Astrocyte (in vitro differentiated cells and primary cell): ENCODE measurements around the gene MBD3L3. TPM values are rescaled to one million over a fixed set of nuclear protein-coding genes. Genes with fewer than 3 reads are reported as not detected.
A peak's percentile ranks its signal among the peaks of the same experiment; 100 is the strongest.
"Not testable (repeated sequence)": the region's sequence is repeated elsewhere in the genome, so short reads cannot be mapped to it uniquely, and the experiment has no call there.

ENCODE experiments used
- DNase-seq: peaks from one replicate; pipeline ENCODE4 v3.0.0-alpha.2; 2010; ENCODE audit warnings: low read depth
- FAIRE-seq: peaks from 2 replicates; lab custom pipeline; 2011; peaks lifted over from hg19 to GRCh38; lab: Jason Lieb, UNC
- H2AFZ ChIP-seq: 2 replicates; pipeline ENCODE4 v1.6.0; 2012; ENCODE audit warnings: low read depth, low read length, inconsistent platforms
- H3K27ac ChIP-seq: 2 replicates; pipeline ENCODE4 v1.5.1; 2011; ENCODE audit warnings: low read depth, low read length, inconsistent platforms
- H3K27me3 ChIP-seq: 2 replicates; pipeline ENCODE4 v1.6.0; 2011; ENCODE audit warnings: low read length, inconsistent platforms; ENCODE audit not compliant: insufficient read depth
- H3K36me3 ChIP-seq: 2 replicates; pipeline ENCODE4 v1.5.1; 2011; ENCODE audit warnings: low read length, inconsistent platforms; ENCODE audit not compliant: insufficient read depth
- H3K4me1 ChIP-seq: 2 replicates; pipeline ENCODE4 v1.5.1; 2011; ENCODE audit warnings: low read length, inconsistent platforms; ENCODE audit not compliant: insufficient read depth
- H3K4me2 ChIP-seq: 2 replicates; pipeline ENCODE4 v1.6.0; 2012; ENCODE audit warnings: low read length, inconsistent platforms
- H3K4me3 ChIP-seq: 2 replicates; pipeline ENCODE4 v1.5.1; 2011; ENCODE audit warnings: low read depth, mild to moderate bottlenecking, low read length, inconsistent platforms; ENCODE audit not compliant: insufficient read depth
- H3K79me2 ChIP-seq: 2 replicates; pipeline ENCODE4 v1.6.0; 2012; ENCODE audit warnings: mild to moderate bottlenecking, low read length, inconsistent platforms; ENCODE audit not compliant: insufficient read depth
- H3K9ac ChIP-seq: 2 replicates; pipeline ENCODE4 v1.6.0; 2012; ENCODE audit warnings: mild to moderate bottlenecking, low read length, inconsistent platforms
- H3K9me3 ChIP-seq: 2 replicates; pipeline ENCODE4 v1.5.1; 2012; ENCODE audit warnings: low read depth, mild to moderate bottlenecking, low read length, inconsistent platforms; ENCODE audit not compliant: insufficient read depth
- H4K20me1 ChIP-seq: 2 replicates; pipeline ENCODE4 v1.6.0; 2012; ENCODE audit warnings: low read length, inconsistent platforms; ENCODE audit not compliant: insufficient read depth
- H3K27ac Mint-ChIP-seq: one replicate; pipeline ENCODE4 v1.8.0; 2021; ENCODE audit warnings: mild to moderate bottlenecking, mixed read lengths; ENCODE audit not compliant: unreplicated experiment
- H3K27me3 Mint-ChIP-seq: one replicate; pipeline ENCODE4 v1.8.0; 2021; ENCODE audit warnings: low read depth, mixed read lengths; ENCODE audit not compliant: unreplicated experiment
- H3K36me3 Mint-ChIP-seq: one replicate; pipeline ENCODE4 v1.8.0; 2021; ENCODE audit warnings: low read depth, mixed read lengths; ENCODE audit not compliant: unreplicated experiment
- H3K4me1 Mint-ChIP-seq: one replicate; pipeline ENCODE4 v1.8.0; 2021; ENCODE audit warnings: low read depth, mixed read lengths; ENCODE audit not compliant: unreplicated experiment
- H3K4me3 Mint-ChIP-seq: one replicate; pipeline ENCODE4 v1.8.0; 2021; ENCODE audit warnings: mild to moderate bottlenecking, moderate library complexity, mixed read lengths; ENCODE audit not compliant: unreplicated experiment
- H3K9me3 Mint-ChIP-seq: one replicate; pipeline ENCODE4 v1.8.0; 2021; ENCODE audit warnings: mild to moderate bottlenecking, mixed read lengths; ENCODE audit not compliant: unreplicated experiment
- EZH2 ChIP-seq: IDR thresholded peaks from 2 replicates; pipeline ENCODE4 v1.6.1; 2012; ENCODE audit warnings: mild to moderate bottlenecking, low read length, inconsistent platforms; ENCODE audit not compliant: insufficient read depth
- total RNA-seq: library from RNA; stranded (reverse); gene quantifications from 2 replicates; pipeline ENCODE4 v1.2.1, GENCODE V29; 2021
- TF ChIP-seq, protein P1 (sequence below): IDR thresholded peaks from 2 replicates; pipeline ENCODE4 v1.5.1; 2011; ENCODE audit warnings: low read depth, mild to moderate bottlenecking, inconsistent platforms, low read length, moderate library complexity; ENCODE audit not compliant: insufficient read depth

MBD3L3 gene
- total RNA-seq, 1 donor from 2014 or later: not detected

DNA sequence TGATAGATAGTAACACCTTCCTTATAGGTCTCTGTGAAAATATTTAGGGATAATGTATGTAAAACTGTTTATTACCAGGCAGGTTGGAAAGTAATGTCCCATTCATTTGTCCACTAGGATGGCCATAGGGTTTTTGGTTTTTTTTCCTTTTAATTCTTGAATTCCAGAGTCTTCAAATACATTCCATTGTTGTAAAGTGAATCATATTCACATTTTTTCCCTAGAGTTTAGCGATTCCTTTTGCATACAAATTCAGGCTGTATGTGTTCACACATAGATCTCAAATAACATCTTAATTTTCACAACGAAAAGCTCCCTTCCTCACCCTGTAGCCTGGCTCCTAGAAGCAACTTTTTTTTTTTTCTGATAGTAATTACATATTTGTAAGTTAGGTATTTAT is 9.2 kb upstream of the MBD3L3 start:
- Histone ChIP-seq H3K9ac (no peak overlapping the region), H3K4me1 (peaks cover 5% of the 10 kb centered on the region), H4K20me1 (peaks cover 4% of the 10 kb centered on the region), H3K9me3 (no peaks in the 10 kb centered on the region), H3K79me2 (peaks cover 19% of the 10 kb centered on the region), H3K27me3 (no peaks in the 10 kb centered on the region), H3K4me3 (no peak overlapping the region), H3K27ac (no peak overlapping the region), H2AFZ (no peak overlapping the region), H3K4me2 (no peak overlapping the region), H3K36me3 (peaks cover 8% of the 10 kb centered on the region)
- H3K27me3 Mint-ChIP-seq: no peaks in the 10 kb centered on the region
- peaks cover 6% of the 10 kb centered on the region for H3K36me3 Mint-ChIP-seq
- FAIRE-seq (no peak), DNase-seq (peak; percentile 35)
- no peak overlapping the region for H3K4me3 Mint-ChIP-seq
- peaks cover 5% of the 10 kb centered on the region for H3K4me1 Mint-ChIP-seq
- H3K27ac Mint-ChIP-seq: no peak overlapping the region
- H3K9me3 Mint-ChIP-seq: peaks cover 5% of the 10 kb centered on the region
- TF ChIP-seq EZH2: no peak
- TF ChIP-seq, protein P1, sequence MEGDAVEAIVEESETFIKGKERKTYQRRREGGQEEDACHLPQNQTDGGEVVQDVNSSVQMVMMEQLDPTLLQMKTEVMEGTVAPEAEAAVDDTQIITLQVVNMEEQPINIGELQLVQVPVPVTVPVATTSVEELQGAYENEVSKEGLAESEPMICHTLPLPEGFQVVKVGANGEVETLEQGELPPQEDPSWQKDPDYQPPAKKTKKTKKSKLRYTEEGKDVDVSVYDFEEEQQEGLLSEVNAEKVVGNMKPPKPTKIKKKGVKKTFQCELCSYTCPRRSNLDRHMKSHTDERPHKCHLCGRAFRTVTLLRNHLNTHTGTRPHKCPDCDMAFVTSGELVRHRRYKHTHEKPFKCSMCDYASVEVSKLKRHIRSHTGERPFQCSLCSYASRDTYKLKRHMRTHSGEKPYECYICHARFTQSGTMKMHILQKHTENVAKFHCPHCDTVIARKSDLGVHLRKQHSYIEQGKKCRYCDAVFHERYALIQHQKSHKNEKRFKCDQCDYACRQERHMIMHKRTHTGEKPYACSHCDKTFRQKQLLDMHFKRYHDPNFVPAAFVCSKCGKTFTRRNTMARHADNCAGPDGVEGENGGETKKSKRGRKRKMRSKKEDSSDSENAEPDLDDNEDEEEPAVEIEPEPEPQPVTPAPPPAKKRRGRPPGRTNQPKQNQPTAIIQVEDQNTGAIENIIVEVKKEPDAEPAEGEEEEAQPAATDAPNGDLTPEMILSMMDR: no peak

DNA sequence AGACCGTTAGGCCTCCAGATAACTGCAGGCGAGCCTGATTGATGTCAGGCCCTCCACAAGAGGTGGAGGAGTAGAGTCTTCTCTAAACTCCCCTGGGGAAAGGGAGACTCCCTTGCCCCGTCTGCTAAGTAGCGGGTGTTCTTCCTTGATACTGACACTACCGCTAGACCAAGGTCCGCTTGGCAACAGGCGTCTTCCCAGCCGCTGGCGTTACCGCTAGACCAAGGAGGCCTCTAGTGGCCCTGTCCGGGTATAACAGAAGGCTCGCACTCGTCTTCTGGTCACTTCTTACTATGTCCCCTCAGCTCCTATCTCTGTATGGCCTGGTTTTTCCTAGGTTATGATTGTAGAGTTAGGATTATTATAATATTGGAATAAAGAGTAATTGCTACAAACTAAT is 8.6 kb upstream of the MBD3L3 start:
- not testable (repeated sequence) for H3K27me3 Mint-ChIP-seq, FAIRE-seq, DNase-seq

DNA sequence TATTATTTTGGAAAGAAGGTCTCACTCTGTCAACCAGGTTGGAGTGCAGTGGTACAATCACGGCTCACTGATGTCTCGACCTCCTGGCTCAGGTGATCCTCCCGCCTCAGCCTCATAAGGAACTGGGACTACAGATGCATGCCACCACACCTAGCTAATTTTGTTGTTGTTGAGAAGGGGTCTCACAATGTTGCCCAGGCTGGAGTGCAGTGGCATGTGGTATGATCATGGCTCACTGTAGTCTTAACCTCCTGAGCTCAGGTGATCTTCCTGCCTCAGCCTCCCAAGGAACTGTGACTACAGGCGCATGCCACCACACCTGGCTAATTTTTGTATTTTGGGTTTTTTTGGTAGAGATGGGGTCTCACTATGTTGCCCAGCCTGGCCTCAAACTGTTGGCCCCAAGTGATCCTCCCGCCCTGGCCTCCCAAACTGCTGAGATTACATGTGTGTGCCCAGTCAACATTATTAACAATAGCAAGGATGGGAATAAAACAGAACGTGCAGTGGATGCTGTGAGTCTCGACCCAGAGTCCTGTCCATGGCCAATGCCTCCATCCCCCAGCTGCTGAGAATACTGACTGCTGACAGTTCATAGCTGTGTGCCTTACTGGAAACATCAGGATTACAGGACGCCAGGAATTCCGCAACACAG is 5.4 kb upstream of the MBD3L3 start:
- Histone ChIP-seq H3K9me3 (no peaks in the 10 kb centered on the region), H4K20me1 (no peaks in the 10 kb centered on the region), H3K9ac (no peak overlapping the region), H3K4me1 (no peaks in the 10 kb centered on the region), H3K79me2 (no peaks in the 10 kb centered on the region), H3K27ac (no peak overlapping the region), H2AFZ (no peak overlapping the region), H3K4me2 (no peak overlapping the region), H3K36me3 (no peaks in the 10 kb centered on the region), H3K27me3 (no peaks in the 10 kb centered on the region), H3K4me3 (no peak overlapping the region)
- no peak for FAIRE-seq
- Mint-ChIP-seq H3K36me3 (no peaks in the 10 kb centered on the region), H3K9me3 (no peaks in the 10 kb centered on the region), H3K27me3 (no peaks in the 10 kb centered on the region), H3K4me1 (peaks cover 5% of the 10 kb centered on the region), H3K27ac (no peak overlapping the region), H3K4me3 (no peak overlapping the region)
- DNase-seq: no peak
- no peak for TF ChIP-seq EZH2
- TF ChIP-seq, protein P1: no peak

More for the DNA sequence above, 8.6 kb upstream of the MBD3L3 start:
- H3K79me2 ChIP-seq: peaks cover 14% of the 10 kb centered on the region
- not testable (repeated sequence) for H3K4me3 Mint-ChIP-seq, H3K9me3 Mint-ChIP-seq, H3K9me3 ChIP-seq, H3K36me3 ChIP-seq, H4K20me1 ChIP-seq, H3K27ac Mint-ChIP-seq, H3K27me3 ChIP-seq, H3K4me1 ChIP-seq, H3K4me2 ChIP-seq, H3K9ac ChIP-seq, H2AFZ ChIP-seq, H3K4me3 ChIP-seq, H3K27ac ChIP-seq, H3K36me3 Mint-ChIP-seq, H3K4me1 Mint-ChIP-seq
